Activated naive CD4-positive, alpha-beta T cell treated with anti-CD3 and anti-CD28 coated beads, Interleukin-2, amount 50 U/mL, for 72 hours (primary cell): ENCODE results near the gene PPP1R14B. TPM values are rescaled to one million over a fixed set of nuclear protein-coding genes. Genes with fewer than 3 reads are reported as not detected.
A peak's percentile ranks its signal among the peaks of the same experiment; 100 is the strongest.

Experiments
- ATAC-seq, 2 donors: fragments of 150-1000 bp; cut with Tn5 transposase; 2 replicates each; pipeline ENCODE4 v1.10.0; 2021; ENCODE audit warnings: mild to moderate bottlenecking in 2 of 2, moderate library complexity in 2 of 2
- DNase-seq, 2 donors: peaks; one replicate each; pipeline ENCODE4 v3.0.0; 2021 to 2022; ENCODE audit warnings: low spot score in 2 of 2
- H3K27ac Mint-ChIP-seq, 2 donors: one replicate each; pipeline ENCODE4 v1.8.0; 2022; ENCODE audit warnings: mild to moderate bottlenecking in 2 of 2, mixed read lengths in 2 of 2
- H3K36me3 Mint-ChIP-seq, 2 donors: one replicate each; pipeline ENCODE4 v1.8.0; 2022; ENCODE audit warnings: mixed read lengths in 2 of 2
- H3K9me3 Mint-ChIP-seq, 2 donors: one replicate each; pipeline ENCODE4 v1.8.0; 2022; ENCODE audit warnings: mixed read lengths in 2 of 2
- total RNA-seq, 2 donors: library from RNA; stranded (reverse); gene quantifications; one replicate each; pipeline ENCODE4 v1.2.3, GENCODE V29; 2022

Gene PPP1R14B
- total RNA-seq, 2 donors from 2014 or later: 177 to 262 TPM

DNA sequence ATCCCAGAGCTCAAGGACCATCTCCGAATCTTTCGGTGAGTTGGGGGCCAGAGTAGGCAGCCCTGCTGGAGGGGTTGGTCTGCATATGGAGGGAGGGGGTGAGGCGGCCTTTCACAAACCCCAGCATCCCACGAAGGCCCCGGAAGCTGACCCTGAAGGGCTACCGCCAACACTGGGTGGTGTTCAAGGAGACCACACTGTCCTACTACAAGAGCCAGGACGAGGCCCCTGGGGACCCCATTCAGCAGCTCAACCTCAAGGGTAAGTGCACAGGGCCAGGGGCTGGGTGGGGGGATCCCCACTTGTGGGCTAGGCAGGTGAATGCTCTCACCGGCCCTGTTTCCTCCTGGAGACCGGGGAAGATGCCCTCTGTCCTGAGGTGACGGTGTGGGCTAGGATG, 27.0 kb downstream of the PPP1R14B start:
- peaks cover 7 to 8% of the 10 kb centered on the region in 2 donors for H3K36me3 Mint-ChIP-seq
- ATAC-seq: peak in 1 of 2 donors; percentile 15

GRCh38 chr11:64219354-64219684, 27.4 kb downstream of the PPP1R14B start:
- peak overlapping the region in 1 of 2 donors; percentile 70 for H3K27ac Mint-ChIP-seq
- H3K36me3 Mint-ChIP-seq: peaks cover 8% of the 10 kb centered on the region in 2 donors
- no peak for DNase-seq
- ATAC-seq: peak in 1 of 2 donors; percentile 1
- H3K9me3 Mint-ChIP-seq: no peaks in the 10 kb centered on the region

More for the DNA sequence above, 27.0 kb downstream of the PPP1R14B start:
- DNase-seq: no peak
- no peak overlapping the region for H3K27ac Mint-ChIP-seq
- no peaks in the 10 kb centered on the region for H3K9me3 Mint-ChIP-seq

DNA sequence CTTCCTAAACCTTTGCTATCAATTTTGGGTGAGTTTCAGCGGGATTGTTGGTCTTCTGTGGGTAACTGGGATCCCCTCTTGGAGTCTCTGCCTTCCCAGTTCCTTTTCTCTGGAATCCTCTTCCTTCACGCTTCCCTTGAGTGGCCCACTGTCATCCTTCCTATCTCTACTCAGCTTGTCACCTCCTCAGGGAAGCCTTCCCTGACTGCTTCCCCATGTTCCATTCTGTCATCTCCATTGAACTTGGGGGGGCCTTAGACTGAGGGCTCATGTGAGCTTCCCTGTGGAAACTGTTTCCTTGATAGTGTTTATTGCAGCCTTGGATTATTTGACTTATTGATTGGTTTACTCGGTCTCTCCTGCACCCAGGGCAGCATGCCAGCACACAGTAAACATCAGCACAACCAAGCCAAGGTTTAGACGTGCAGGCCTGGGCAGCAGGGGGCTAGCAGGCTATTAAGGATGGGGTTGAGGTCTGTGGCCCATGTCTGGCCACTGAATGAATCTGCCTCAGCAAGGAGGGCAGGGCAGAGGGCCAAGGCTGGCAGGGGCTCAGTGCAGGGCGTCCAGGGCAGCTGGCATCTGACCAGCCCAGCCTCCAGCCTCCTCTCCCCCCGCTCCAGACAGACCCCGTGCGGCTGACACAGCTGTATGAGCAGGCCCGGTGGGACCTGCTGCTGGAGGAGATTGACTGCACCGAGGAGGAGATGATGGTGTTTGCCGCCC, 28.0 kb downstream of the PPP1R14B start:
- ATAC-seq (no peak), DNase-seq (no peak)
- H3K9me3 Mint-ChIP-seq: no peaks in the 10 kb centered on the region
- peaks cover 8% of the 10 kb centered on the region in 2 donors for H3K36me3 Mint-ChIP-seq
- peak overlapping the region; percentile 62 to 70 for H3K27ac Mint-ChIP-seq

GRCh38 chr11:64216879-64217278, 29.9 kb downstream of the PPP1R14B start:
- ATAC-seq (no peak), DNase-seq (no peak)
- no peaks in the 10 kb centered on the region for H3K9me3 Mint-ChIP-seq
- peaks cover 19 to 20% of the 10 kb centered on the region in 2 donors for H3K36me3 Mint-ChIP-seq
- H3K27ac Mint-ChIP-seq: no peak overlapping the region

- DNase-seq: no peak
- ATAC-seq: no peak
- H3K36me3 Mint-ChIP-seq: peaks cover 30 to 46% of the 10 kb centered on the region in 2 donors
- H3K27ac Mint-ChIP-seq: peak overlapping the region in 1 of 2 donors; percentile 72
- H3K9me3 Mint-ChIP-seq: no peaks in the 10 kb centered on the region
Observed at GRCh38 chr11:64211181-64211872, 35.4 kb downstream of the PPP1R14B start.

DNA sequence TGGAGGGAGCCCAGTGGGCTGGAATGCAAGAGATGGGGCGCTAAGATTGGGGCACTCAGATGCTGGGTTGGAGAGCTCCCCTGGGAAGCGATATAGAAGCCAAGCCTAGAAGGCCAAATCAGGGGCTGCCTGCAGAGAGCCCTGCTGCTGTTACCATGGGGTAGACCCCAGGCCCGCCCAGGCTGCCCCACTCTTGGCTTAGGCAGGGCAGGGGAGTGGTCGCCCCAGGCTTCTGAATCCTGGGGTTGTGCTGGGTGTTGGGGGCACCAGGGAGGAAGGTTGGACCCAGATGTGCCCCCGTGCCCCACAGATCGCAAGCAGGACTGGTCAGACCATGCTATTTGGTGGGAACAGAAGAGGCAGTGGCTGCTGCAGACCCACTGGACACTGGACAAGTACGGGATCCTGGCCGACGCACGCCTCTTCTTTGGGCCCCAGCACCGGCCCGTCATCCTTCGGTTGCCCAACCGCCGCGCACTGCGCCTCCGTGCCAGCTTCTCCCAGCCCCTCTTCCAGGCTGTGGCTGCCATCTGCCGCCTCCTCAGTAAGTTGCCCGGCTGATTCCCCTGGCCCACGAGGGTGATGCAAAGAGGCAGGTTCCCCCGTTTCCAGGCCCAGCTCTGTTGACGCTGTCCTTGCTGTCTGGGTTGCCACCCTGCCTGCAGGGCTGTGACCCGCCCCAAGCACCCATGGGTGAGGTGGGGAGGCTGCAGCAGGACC, 36.3 kb downstream of the PPP1R14B start:
- no peak for ATAC-seq
- peak overlapping the region; percentile 90 to 97 for H3K27ac Mint-ChIP-seq
- H3K9me3 Mint-ChIP-seq: no peaks in the 10 kb centered on the region
- DNase-seq: no peak
- peaks cover 32 to 46% of the 10 kb centered on the region in 2 donors for H3K36me3 Mint-ChIP-seq

GRCh38 chr11:64209563-64209843, 37.2 kb downstream of the PPP1R14B start:
- no peaks in the 10 kb centered on the region for H3K9me3 Mint-ChIP-seq
- H3K27ac Mint-ChIP-seq: peak overlapping the region; percentile 94 to 97
- no peak for DNase-seq
- ATAC-seq: no peak
- H3K36me3 Mint-ChIP-seq: peaks cover 35 to 42% of the 10 kb centered on the region in 2 donors

- ATAC-seq (no peak), DNase-seq (no peak)
- Mint-ChIP-seq H3K9me3 (no peaks in the 10 kb centered on the region), H3K27ac (peak overlapping the region; percentile 94 to 97), H3K36me3 (peaks cover 40 to 48% of the 10 kb centered on the region in 2 donors)
Observed at GRCh38 chr11:64208796-64209562, 37.8 kb downstream of the PPP1R14B start.

DNA sequence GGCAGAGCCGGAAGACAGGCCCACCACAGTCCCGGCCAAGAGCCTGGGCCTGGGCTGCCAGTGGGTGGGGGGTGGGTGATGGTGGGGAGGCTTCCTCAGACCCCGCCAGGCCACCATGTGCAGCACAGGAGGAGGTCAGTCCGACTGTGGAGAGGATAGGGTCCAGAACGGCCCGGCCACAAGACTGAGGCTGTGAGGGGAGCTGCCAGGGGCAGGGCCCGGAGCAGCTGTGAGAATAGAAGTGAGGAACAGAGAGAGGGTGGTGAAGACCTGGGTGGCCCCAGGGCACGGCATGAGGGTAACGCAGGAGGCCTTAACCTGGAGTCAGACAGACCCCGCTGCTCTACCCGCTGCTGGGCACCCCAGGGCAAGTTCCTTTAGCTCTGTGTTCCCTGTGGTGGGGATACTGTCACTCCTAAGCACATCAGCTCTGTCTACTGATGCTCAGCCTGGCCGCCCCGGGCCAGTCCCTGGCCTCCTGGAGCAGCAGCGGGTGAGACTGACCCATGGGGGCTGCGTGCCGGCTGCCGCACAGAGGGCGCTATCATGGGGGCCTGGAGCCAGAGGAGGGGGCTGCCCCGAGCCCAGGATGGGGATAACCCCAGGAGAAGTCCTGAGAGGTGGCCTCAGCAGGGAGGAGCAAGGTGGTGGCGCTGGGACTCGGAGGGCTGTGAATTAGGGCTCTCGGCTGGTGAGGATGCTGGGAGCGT, 38.5 kb downstream of the PPP1R14B start:
- Mint-ChIP-seq H3K36me3 (peaks cover 43 to 54% of the 10 kb centered on the region in 2 donors), H3K27ac (peak overlapping the region; percentile 97 to 98), H3K9me3 (no peaks in the 10 kb centered on the region)
- ATAC-seq (no peak), DNase-seq (no peak)

DNA sequence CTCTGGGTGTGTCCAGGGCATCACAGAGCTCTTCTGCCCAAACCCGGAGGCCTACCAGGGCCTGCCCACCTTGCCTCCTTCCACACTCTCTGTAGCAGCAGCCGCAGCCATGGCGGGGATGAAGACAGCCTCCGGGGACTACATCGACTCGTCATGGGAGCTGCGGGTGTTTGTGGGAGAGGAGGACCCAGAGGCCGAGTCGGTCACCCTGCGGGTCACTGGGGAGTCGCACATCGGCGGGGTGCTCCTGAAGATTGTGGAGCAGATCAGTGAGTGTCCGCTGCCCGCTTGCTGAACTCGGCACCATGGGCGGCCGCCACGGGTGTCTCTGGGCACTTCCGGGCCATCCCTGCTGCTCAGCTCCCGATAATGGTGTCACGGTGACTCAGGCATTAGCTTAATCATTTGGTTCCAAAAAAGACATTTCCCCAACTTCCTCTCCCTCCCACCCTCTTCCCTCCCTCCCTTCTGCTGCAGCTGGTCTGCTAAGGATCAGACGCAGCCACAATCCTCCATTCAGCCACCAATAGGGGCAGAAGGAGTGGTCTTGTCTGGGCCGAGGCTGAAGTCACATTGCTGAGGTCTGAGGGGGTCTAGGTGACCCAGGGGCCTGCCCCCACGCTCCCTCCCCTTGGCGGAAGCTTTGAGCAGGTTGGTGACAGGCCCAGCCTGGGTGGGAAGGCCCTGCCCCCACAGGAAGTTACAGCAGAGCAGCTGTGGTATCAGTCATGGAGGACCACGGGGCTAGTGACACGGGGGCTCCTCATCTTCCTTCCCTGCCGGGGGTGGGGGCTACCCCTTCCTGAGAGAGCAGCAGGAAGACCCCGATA, 39.3 kb downstream of the PPP1R14B start:
- peak overlapping the region; percentile 97 to 98 for H3K27ac Mint-ChIP-seq
- ATAC-seq (peak; percentile 77 to 81), DNase-seq (peak; percentile 78 to 92)
- no peaks in the 10 kb centered on the region for H3K9me3 Mint-ChIP-seq
- peaks cover 46 to 56% of the 10 kb centered on the region in 2 donors for H3K36me3 Mint-ChIP-seq

DNA sequence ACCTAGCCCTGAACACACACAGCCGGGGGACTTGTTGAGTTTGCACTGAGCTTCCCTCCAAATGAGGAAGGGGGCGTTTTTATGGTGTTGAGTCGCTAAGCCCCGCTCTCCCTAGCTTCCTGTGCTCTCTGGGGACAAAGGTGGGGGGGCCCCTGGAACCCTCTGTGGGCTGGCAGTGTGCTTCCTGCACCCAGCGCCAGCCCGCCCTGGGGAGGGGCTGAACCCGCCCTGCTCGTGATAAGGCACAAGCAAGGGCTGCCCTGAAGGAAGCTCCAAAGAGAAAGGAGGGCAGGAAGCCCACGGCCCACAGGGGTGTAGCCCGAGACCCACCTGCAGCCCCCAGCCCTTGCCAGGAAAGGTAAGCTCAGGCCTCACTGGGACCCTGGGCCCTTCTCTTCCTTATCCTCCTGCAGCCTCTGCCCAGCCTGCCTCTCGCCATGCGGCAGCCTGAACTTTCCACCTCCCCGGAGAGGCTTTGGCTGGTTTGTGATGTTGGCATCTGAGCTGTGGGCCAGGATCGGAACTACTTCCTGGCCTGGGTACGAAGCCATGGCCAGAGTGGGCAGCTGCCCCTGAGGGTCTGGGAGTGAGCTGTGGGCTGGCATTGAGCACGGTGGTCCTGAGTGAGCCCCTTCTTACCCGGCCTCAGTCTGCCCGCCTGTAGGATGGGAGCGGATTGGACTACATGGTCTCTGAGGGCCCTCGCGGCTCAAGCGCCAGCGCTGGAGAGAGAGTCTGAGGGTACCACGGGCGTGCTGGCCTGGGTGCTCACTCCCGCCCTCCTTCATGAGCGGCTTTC, 40.1 kb downstream of the PPP1R14B start, which contains the start of gene FERMT3:
Gene FERMT3, plus strand, starts transcription at position 265 of the 799 bp plus-strand sequence. CDS start 644 bp downstream, outside the sequence.
- Mint-ChIP-seq H3K36me3 (peaks cover 42 to 48% of the 10 kb centered on the region in 2 donors), H3K9me3 (no peaks in the 10 kb centered on the region), H3K27ac (peak within 1 kb of the TSS; percentile 97 to 98)
- peak; percentile 70 to 85 for DNase-seq
- peak; percentile 61 to 67 for ATAC-seq

DNA sequence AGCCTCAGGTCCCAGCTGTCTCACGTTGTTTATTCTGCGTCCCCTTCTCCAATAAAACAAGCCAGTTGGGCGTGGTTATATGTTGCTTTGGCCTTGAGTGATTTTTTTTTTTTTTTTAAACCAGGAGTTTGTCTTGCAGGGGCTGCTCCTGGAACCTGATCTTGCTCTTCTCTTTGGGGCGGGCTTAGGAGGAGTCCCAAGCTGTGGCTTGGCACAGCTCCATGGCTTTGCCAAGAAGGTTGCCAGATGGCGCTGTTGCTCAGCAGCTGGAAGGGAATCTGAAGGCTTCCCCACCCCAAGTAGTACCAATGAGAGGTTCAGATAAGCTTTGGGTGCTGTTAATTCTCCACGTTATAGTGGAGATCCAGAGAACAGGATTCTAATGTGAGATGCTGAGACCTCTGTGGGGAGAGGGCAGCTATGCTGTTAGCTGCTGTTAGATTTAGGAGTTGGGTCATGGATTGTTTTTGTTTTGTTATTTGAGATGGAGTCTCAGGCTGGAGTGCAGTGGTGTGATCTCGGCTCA, 42.2 kb downstream of the PPP1R14B start:
- H3K27ac Mint-ChIP-seq: peak overlapping the region; percentile 69 to 92
- ATAC-seq (peak in 1 of 2 donors; percentile 27), DNase-seq (peak in 1 of 2 donors; percentile 75)
- H3K36me3 Mint-ChIP-seq: peaks cover 49 to 52% of the 10 kb centered on the region in 2 donors
- no peaks in the 10 kb centered on the region for H3K9me3 Mint-ChIP-seq

GRCh38 chr11:64204080-64204440, 42.7 kb downstream of the PPP1R14B start:
- H3K27ac Mint-ChIP-seq: peak overlapping the region; percentile 68 to 69
- no peak for ATAC-seq
- H3K9me3 Mint-ChIP-seq: no peaks in the 10 kb centered on the region
- no peak for DNase-seq
- peaks cover 49 to 50% of the 10 kb centered on the region in 2 donors for H3K36me3 Mint-ChIP-seq

DNA sequence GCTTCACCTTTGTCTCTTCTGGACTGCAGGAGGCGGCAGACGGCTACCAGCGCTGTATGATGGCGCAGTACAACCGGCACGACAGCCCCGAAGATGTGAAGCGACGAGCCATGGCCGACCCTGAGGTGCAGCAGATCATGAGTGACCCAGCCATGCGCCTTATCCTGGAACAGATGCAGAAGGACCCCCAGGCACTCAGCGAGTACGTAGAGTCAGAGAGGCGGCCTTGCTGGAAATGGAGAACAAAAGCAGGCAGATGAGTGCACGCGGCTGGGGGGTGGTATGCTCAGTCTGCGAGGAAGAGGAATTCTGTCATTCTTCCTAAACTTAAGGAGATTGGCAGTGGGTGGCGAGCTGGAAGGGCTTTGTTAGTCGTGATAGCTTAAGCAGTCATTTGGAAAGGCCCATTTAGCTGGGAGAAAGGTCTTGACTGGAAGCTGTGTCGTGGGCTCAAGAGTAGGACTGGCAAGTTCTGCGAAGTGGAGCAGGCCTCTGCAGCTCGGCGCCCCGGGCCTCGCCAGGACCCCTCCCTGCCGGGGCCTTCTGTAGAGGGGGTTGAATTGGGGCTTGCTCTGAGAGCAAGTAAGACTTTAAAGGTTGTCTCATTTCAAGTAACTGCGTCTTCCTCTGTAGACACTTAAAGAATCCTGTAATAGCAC, 43.2 kb downstream of the PPP1R14B start:
- no peaks in the 10 kb centered on the region for H3K9me3 Mint-ChIP-seq
- H3K27ac Mint-ChIP-seq: peak overlapping the region in 1 of 2 donors; percentile 68
- H3K36me3 Mint-ChIP-seq: peaks cover 45 to 49% of the 10 kb centered on the region in 2 donors
- ATAC-seq (no peak), DNase-seq (no peak)
